ENCODE data around the gene EFNB3.

- no peak for TF ChIP-seq CTCF (IDR thresholded peaks at IDR 0.05)
- TF ChIP-seq POLR2A (IDR thresholded peaks at IDR 0.05), result no peak
- no peak for TF ChIP-seq EP300 (IDR thresholded peaks at IDR 0.05)
Observed at GRCh38 chr17:7656958-7657609, 47.9 kb upstream of the EFNB3 start.

Data from sigmoid colon (tissue), 4 donors.